C4-2B (cell line): ENCODE results near the gene FAM124A.

Experiments
- CTCF ChIP-seq: fragments of 450-650 bp; conservative IDR thresholded peaks from 2 replicates; pipeline ENCODE4 v1.5.1; 2017; ENCODE audit warnings: mild to moderate bottlenecking
- ZFX ChIP-seq: fragments of 450-650 bp; IDR thresholded peaks from 2 replicates; pipeline ENCODE4 v1.6.1; 2017

DNA sequence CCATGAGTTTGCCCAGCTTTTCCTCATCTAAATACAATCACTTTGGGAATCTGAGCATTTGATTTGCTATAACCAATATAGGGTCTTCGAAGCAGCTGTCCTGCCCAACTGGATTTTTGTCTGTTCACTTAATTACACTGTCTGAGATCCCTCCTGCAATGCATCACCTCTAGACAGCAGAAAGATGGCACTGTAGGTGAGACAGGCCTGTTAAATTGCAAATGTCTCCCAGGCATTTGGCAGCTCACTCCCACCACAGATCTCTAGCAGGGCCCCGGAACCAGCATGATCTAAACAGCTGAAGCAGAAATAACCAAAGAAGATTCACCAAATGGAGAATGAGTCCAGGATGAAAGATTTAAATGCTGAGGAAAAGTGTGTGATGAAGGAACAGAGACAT is 75.4 kb downstream of the FAM124A start:
- TF ChIP-seq CTCF (no peak), ZFX (no peak)
